ENCODE measurements around the gene RGR. TPM values are rescaled to one million over a fixed set of nuclear protein-coding genes. Genes with fewer than 3 reads are reported as not detected.

RGR gene
- under 1 TPM in 2 of 4 donors, not detected in 2; 0.04 to 0.12 TPM for polyA plus RNA-seq
- long read RNA-seq, donor 1: 0 reads
- long read RNA-seq, donor 2: 0 reads
- long read RNA-seq, donor 3: 0 reads
- long read RNA-seq, donor 4: 0 reads
- long read RNA-seq, donor 5: 0 reads
- long read RNA-seq, donor 6: 0 reads
- long read RNA-seq, donor 7: 0 reads
- long read RNA-seq, donor 8: 0 reads
- long read RNA-seq, donor 9: 0 reads
- long read RNA-seq, donor 10: 0 reads

- H3K4me3 ChIP-seq (ENCODE audit: low read depth in 1 of 3, low read length in 3 of 3): no peak within 1 kb of the TSS
- no peaks in the 10 kb centered on the region for H3K4me1 ChIP-seq (ENCODE audit: control insufficient read depth in 3 of 3, insufficient read depth in 2 of 3, low read depth in 1 of 3, low read length in 2 of 3)
- no peaks in the 10 kb centered on the region for H3K36me3 ChIP-seq (ENCODE audit: control insufficient read depth in 3 of 3, insufficient read depth in 2 of 3, low read depth in 1 of 3, low read length in 3 of 3)
- WGBS, 3 donors: 34 to 45% (median 38%) methylated on average over 9 of the region's 9 CpGs
- DNase-seq: no peak
- no peaks in the 10 kb centered on the region for H3K9me3 ChIP-seq (ENCODE audit: control insufficient read depth in 2 of 2, insufficient read depth in 1 of 2, low read depth in 1 of 2, low read length in 1 of 2)
- no peak for FAIRE-seq
- H3K27ac ChIP-seq (ENCODE audit: low read depth in 1 of 3, low read length in 2 of 3): no peak within 1 kb of the TSS
- H3K27me3 ChIP-seq (ENCODE audit: control insufficient read depth in 3 of 3, insufficient read depth in 3 of 3, low read length in 3 of 3): peaks cover 0 to 2% (median 0%) of the 10 kb centered on the region in 3 donors
Measured at GRCh38 chr10:84244651-84245270, at the start of gene RGR. RGR (plus strand) TSS chr10:84245053; CDS start chr10:84245091, 38 bp downstream.

GRCh38 chr10:84196083-84196482 is 48.8 kb upstream of the RGR start:
- Histone ChIP-seq H3K27me3 (ENCODE audit: control insufficient read depth in 3 of 3, insufficient read depth in 3 of 3, low read length in 3 of 3) (peaks cover 11 to 50% (median 18%) of the 10 kb centered on the region in 3 donors), H3K27ac (ENCODE audit: low read depth in 1 of 3, low read length in 2 of 3) (no peak overlapping the region), H3K9me3 (ENCODE audit: control insufficient read depth in 2 of 2, insufficient read depth in 1 of 2, low read depth in 1 of 2, low read length in 1 of 2) (no peaks in the 10 kb centered on the region), H3K4me1 (ENCODE audit: control insufficient read depth in 3 of 3, insufficient read depth in 2 of 3, low read depth in 1 of 3, low read length in 2 of 3) (peaks cover 0 to 14% (median 0%) of the 10 kb centered on the region in 3 donors), H3K36me3 (ENCODE audit: control insufficient read depth in 3 of 3, insufficient read depth in 2 of 3, low read depth in 1 of 3, low read length in 3 of 3) (no peaks in the 10 kb centered on the region), H3K4me3 (ENCODE audit: low read depth in 1 of 3, low read length in 3 of 3) (no peak overlapping the region)
- DNase-seq (peak in 1 of 2 donors; percentile 34), FAIRE-seq (no peak)
- 3 to 16% (median 13%) methylated on average over 4 of the region's 4 CpGs for WGBS, 3 donors

GRCh38 chr10:84196941-84197340 is 47.9 kb upstream of the RGR start:
- 61 to 81% (median 75%) methylated on average over 5 of the region's 5 CpGs for WGBS, 3 donors
- no peaks in the 10 kb centered on the region for H3K36me3 ChIP-seq (ENCODE audit: control insufficient read depth in 3 of 3, insufficient read depth in 2 of 3, low read depth in 1 of 3, low read length in 3 of 3)
- H3K9me3 ChIP-seq (ENCODE audit: control insufficient read depth in 2 of 2, insufficient read depth in 1 of 2, low read depth in 1 of 2, low read length in 1 of 2): no peaks in the 10 kb centered on the region
- no peak overlapping the region for H3K27ac ChIP-seq (ENCODE audit: low read depth in 1 of 3, low read length in 2 of 3)
- DNase-seq (no peak), FAIRE-seq (no peak)
- peaks cover 0 to 23% (median 0%) of the 10 kb centered on the region in 3 donors for H3K4me1 ChIP-seq (ENCODE audit: control insufficient read depth in 3 of 3, insufficient read depth in 2 of 3, low read depth in 1 of 3, low read length in 2 of 3)
- H3K27me3 ChIP-seq (ENCODE audit: control insufficient read depth in 3 of 3, insufficient read depth in 3 of 3, low read length in 3 of 3): peaks cover 11 to 46% (median 18%) of the 10 kb centered on the region in 3 donors
- no peak overlapping the region for H3K4me3 ChIP-seq (ENCODE audit: low read depth in 1 of 3, low read length in 3 of 3)

- WGBS, 3 donors: 76 to 91% (median 85%) methylated on average over 5 of the region's 5 CpGs
Measured at GRCh38 chr10:84197643-84198042, 47.2 kb upstream of the RGR start.

GRCh38 chr10:84198206-84198915 is 46.5 kb upstream of the RGR start:
- FAIRE-seq: no peak
- DNase-seq: peak in 1 of 2 donors; percentile 60
- H3K36me3 ChIP-seq (ENCODE audit: control insufficient read depth in 3 of 3, insufficient read depth in 2 of 3, low read depth in 1 of 3, low read length in 3 of 3): no peaks in the 10 kb centered on the region
- H3K4me1 ChIP-seq (ENCODE audit: control insufficient read depth in 3 of 3, insufficient read depth in 2 of 3, low read depth in 1 of 3, low read length in 2 of 3): peaks cover 0 to 25% (median 0%) of the 10 kb centered on the region in 3 donors
- no peak overlapping the region for H3K27ac ChIP-seq (ENCODE audit: low read depth in 1 of 3, low read length in 2 of 3)
- H3K4me3 ChIP-seq (ENCODE audit: low read depth in 1 of 3, low read length in 3 of 3): no peak overlapping the region
- WGBS, 3 donors: 41 to 68% (median 50%) methylated on average over 7 of the region's 7 CpGs
- H3K9me3 ChIP-seq (ENCODE audit: control insufficient read depth in 2 of 2, insufficient read depth in 1 of 2, low read depth in 1 of 2, low read length in 1 of 2): no peaks in the 10 kb centered on the region
- H3K27me3 ChIP-seq (ENCODE audit: control insufficient read depth in 3 of 3, insufficient read depth in 3 of 3, low read length in 3 of 3): peaks cover 11 to 38% (median 18%) of the 10 kb centered on the region in 3 donors

More at GRCh38 chr10:84197643-84198042, 47.2 kb upstream of the RGR start:
- no peaks in the 10 kb centered on the region for H3K36me3 ChIP-seq (ENCODE audit: control insufficient read depth in 3 of 3, insufficient read depth in 2 of 3, low read depth in 1 of 3, low read length in 3 of 3)
- no peaks in the 10 kb centered on the region for H3K9me3 ChIP-seq (ENCODE audit: control insufficient read depth in 2 of 2, insufficient read depth in 1 of 2, low read depth in 1 of 2, low read length in 1 of 2)
- H3K4me1 ChIP-seq (ENCODE audit: control insufficient read depth in 3 of 3, insufficient read depth in 2 of 3, low read depth in 1 of 3, low read length in 2 of 3): peaks cover 0 to 25% (median 0%) of the 10 kb centered on the region in 3 donors
- FAIRE-seq: no peak
- no peak for DNase-seq
- peaks cover 11 to 44% (median 18%) of the 10 kb centered on the region in 3 donors for H3K27me3 ChIP-seq (ENCODE audit: control insufficient read depth in 3 of 3, insufficient read depth in 3 of 3, low read length in 3 of 3)
- H3K4me3 ChIP-seq (ENCODE audit: low read depth in 1 of 3, low read length in 3 of 3): no peak overlapping the region
- H3K27ac ChIP-seq (ENCODE audit: low read depth in 1 of 3, low read length in 2 of 3): no peak overlapping the region

- peaks cover 0 to 17% (median 7%) of the 10 kb centered on the region in 3 donors for H3K27me3 ChIP-seq (ENCODE audit: control insufficient read depth in 3 of 3, insufficient read depth in 3 of 3, low read length in 3 of 3)
- peak overlapping the region in 1 of 3 donors; percentile 28 for H3K27ac ChIP-seq (ENCODE audit: low read depth in 1 of 3, low read length in 2 of 3)
- H3K36me3 ChIP-seq (ENCODE audit: control insufficient read depth in 3 of 3, insufficient read depth in 2 of 3, low read depth in 1 of 3, low read length in 3 of 3): no peaks in the 10 kb centered on the region
- H3K4me1 ChIP-seq (ENCODE audit: control insufficient read depth in 3 of 3, insufficient read depth in 2 of 3, low read depth in 1 of 3, low read length in 2 of 3): peaks cover 0 to 17% (median 0%) of the 10 kb centered on the region in 3 donors
- FAIRE-seq (no peak), DNase-seq (peak; percentile 30 to 81)
- H3K9me3 ChIP-seq (ENCODE audit: control insufficient read depth in 2 of 2, insufficient read depth in 1 of 2, low read depth in 1 of 2, low read length in 1 of 2): no peaks in the 10 kb centered on the region
- no peak overlapping the region for H3K4me3 ChIP-seq (ENCODE audit: low read depth in 1 of 3, low read length in 3 of 3)
- 51 to 72% (median 62%) methylated on average over 11 of the region's 11 CpGs for WGBS, 3 donors
Measured at GRCh38 chr10:84200537-84201243, 44.2 kb upstream of the RGR start.

GRCh38 chr10:84201244-84201606 is 43.6 kb upstream of the RGR start:
- DNase-seq: no peak
- Histone ChIP-seq H3K4me3 (ENCODE audit: low read depth in 1 of 3, low read length in 3 of 3) (no peak overlapping the region), H3K27ac (ENCODE audit: low read depth in 1 of 3, low read length in 2 of 3) (no peak overlapping the region), H3K36me3 (ENCODE audit: control insufficient read depth in 3 of 3, insufficient read depth in 2 of 3, low read depth in 1 of 3, low read length in 3 of 3) (no peaks in the 10 kb centered on the region), H3K9me3 (ENCODE audit: control insufficient read depth in 2 of 2, insufficient read depth in 1 of 2, low read depth in 1 of 2, low read length in 1 of 2) (no peaks in the 10 kb centered on the region), H3K27me3 (ENCODE audit: control insufficient read depth in 3 of 3, insufficient read depth in 3 of 3, low read length in 3 of 3) (peaks cover 0 to 11% (median 5%) of the 10 kb centered on the region in 3 donors), H3K4me1 (ENCODE audit: control insufficient read depth in 3 of 3, insufficient read depth in 2 of 3, low read depth in 1 of 3, low read length in 2 of 3) (peaks cover 0 to 17% (median 0%) of the 10 kb centered on the region in 3 donors)
- WGBS, 3 donors: 27 to 48% (median 36%) methylated on average over 6 of the region's 6 CpGs
- no peak for FAIRE-seq

GRCh38 chr10:84201682-84202081 is 43.2 kb upstream of the RGR start:
- DNase-seq: no peak
- H3K27ac ChIP-seq (ENCODE audit: low read depth in 1 of 3, low read length in 2 of 3): no peak overlapping the region
- no peaks in the 10 kb centered on the region for H3K36me3 ChIP-seq (ENCODE audit: control insufficient read depth in 3 of 3, insufficient read depth in 2 of 3, low read depth in 1 of 3, low read length in 3 of 3)
- no peak overlapping the region for H3K4me3 ChIP-seq (ENCODE audit: low read depth in 1 of 3, low read length in 3 of 3)
- FAIRE-seq: no peak
- WGBS, 3 donors: 89 to 95% (median 91%) methylated on average over 11 of the region's 11 CpGs
- H3K9me3 ChIP-seq (ENCODE audit: control insufficient read depth in 2 of 2, insufficient read depth in 1 of 2, low read depth in 1 of 2, low read length in 1 of 2): no peaks in the 10 kb centered on the region
- H3K4me1 ChIP-seq (ENCODE audit: control insufficient read depth in 3 of 3, insufficient read depth in 2 of 3, low read depth in 1 of 3, low read length in 2 of 3): peaks cover 0 to 17% (median 0%) of the 10 kb centered on the region in 3 donors
- peaks cover 0 to 7% (median under 1%) of the 10 kb centered on the region in 3 donors for H3K27me3 ChIP-seq (ENCODE audit: control insufficient read depth in 3 of 3, insufficient read depth in 3 of 3, low read length in 3 of 3)

Measured in small intestine (tissue), 16 donors.